Measurements from ENCODE around the gene PVALB. TPM values are rescaled to one million over a fixed set of nuclear protein-coding genes. Genes with fewer than 3 reads are reported as not detected.

PVALB gene, protein sequence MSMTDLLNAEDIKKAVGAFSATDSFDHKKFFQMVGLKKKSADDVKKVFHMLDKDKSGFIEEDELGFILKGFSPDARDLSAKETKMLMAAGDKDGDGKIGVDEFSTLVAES
- polyA plus RNA-seq (2012; ENCODE audit: insufficient read depth, insufficient read length, low read depth), result not detected

DNA sequence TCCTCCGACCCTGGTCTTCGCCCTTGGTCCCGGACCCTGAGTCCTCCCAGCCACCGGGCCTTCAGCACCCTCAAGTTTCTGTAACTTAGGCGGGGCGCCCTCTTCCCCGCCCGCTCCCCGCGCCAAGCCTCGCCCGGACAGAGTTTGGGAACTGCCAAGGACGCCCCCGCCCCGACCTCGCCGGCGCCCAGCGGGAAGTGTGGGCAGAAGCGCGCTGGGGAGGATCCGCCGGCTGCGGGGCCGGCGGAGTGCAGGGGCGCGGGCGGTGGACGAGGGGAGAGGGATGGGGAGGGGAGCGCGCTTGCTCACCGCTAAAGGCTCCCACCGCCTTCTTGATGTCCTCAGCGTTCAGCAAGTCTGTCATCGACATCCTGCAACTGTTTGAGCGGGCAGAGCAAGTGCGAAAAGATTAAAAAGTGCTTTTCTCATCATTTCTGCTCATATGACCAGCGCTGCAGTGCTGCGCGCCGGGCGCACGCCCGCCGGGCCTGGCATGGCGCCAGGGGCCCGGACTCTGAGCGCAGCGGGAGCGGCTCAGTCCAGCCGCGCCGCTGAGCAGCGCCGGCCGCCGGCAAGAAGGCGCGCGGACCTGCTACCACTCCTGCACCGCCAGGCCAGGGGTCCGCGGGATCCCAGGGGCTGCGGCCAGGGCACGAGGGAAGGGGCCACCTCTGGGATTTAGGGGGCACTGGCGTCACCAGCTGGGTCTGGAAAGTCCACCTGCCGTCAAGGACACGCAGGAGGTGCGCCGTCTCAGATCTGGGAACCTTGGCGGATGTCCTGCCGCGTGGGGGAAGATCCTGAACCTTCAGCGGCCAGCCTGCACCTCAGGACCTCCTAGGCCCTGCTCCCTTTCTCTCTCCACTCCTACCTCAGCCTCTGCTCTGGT is at the start of gene PVALB:
Gene PVALB, minus strand, starts transcription at position 400 of the 889 bp plus-strand sequence. Its CDS starts 30 bp downstream, at position 370.
- DNase-seq, result peak; percentile 57
- Histone ChIP-seq H3K36me3 (no peaks in the 10 kb centered on the region), H3K27me3 (peaks cover 72% of the 10 kb centered on the region), H3K4me1 (no peaks in the 10 kb centered on the region), H3K4me3 (ENCODE audit: low read depth, low read length) (no peak within 1 kb of the TSS), H3K9me3 (no peaks in the 10 kb centered on the region)
- TF ChIP-seq, protein P1, sequence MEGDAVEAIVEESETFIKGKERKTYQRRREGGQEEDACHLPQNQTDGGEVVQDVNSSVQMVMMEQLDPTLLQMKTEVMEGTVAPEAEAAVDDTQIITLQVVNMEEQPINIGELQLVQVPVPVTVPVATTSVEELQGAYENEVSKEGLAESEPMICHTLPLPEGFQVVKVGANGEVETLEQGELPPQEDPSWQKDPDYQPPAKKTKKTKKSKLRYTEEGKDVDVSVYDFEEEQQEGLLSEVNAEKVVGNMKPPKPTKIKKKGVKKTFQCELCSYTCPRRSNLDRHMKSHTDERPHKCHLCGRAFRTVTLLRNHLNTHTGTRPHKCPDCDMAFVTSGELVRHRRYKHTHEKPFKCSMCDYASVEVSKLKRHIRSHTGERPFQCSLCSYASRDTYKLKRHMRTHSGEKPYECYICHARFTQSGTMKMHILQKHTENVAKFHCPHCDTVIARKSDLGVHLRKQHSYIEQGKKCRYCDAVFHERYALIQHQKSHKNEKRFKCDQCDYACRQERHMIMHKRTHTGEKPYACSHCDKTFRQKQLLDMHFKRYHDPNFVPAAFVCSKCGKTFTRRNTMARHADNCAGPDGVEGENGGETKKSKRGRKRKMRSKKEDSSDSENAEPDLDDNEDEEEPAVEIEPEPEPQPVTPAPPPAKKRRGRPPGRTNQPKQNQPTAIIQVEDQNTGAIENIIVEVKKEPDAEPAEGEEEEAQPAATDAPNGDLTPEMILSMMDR (IDR thresholded peaks at IDR 0.05; ENCODE audit: low read depth, low read length), result no peak

- no peaks in the 10 kb centered on the region for H3K9me3 ChIP-seq
- H3K27me3 ChIP-seq, result no peaks in the 10 kb centered on the region
- TF ChIP-seq, protein P1 (IDR thresholded peaks at IDR 0.05; ENCODE audit: low read depth, low read length), result no peak
- no peaks in the 10 kb centered on the region; the same call in 1 of the 2 replicates for H3K4me1 ChIP-seq
- no peaks in the 10 kb centered on the region for H3K36me3 ChIP-seq
- no peak for DNase-seq
- H3K4me3 ChIP-seq (ENCODE audit: low read depth, low read length), result no peak overlapping the region
These were observed 48.5 kb upstream of the PVALB start for GRCh38 chr22:36865346-36865745.

DNA sequence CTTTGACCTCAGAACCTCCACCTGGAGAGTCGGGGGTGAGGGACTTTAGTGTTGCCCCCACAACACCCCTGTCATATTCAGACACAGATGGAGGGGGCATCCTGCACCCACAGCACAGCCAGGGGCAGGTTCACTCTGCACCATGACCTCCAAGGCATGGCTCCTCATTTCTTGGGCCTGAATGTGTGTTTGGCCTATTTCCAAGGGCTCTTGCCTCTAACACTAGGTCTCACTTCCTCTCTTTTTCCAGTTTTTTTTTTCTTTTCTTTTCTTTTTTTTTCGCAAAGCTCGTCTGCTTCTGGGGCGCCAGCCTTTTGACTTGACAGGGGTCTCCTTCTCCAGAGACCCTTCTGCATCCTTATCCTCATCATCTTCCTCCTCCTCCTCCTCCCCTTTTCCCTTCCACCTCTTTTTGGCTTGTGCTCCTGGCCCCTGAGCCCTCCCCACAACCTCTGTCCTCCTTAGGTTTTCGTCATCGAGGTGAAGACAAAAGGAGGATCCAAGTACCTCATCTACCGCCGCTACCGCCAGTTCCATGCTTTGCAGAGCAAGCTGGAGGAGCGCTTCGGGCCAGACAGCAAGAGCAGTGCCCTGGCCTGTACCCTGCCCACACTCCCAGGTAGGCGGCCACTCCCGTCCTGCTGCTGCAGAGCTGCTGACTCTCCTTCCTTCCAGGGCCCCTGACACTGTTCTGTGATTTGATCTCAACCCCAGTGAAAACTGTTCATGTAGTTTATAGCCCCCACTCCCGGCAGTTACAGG is 47.8 kb upstream of the PVALB start:
- no peak for DNase-seq
- H3K4me1 ChIP-seq, result no peaks in the 10 kb centered on the region
- TF ChIP-seq, protein P1 (IDR thresholded peaks at IDR 0.05; ENCODE audit: low read depth, low read length), result no peak
- no peaks in the 10 kb centered on the region for H3K9me3 ChIP-seq
- H3K27me3 ChIP-seq, result no peaks in the 10 kb centered on the region
- no peaks in the 10 kb centered on the region for H3K36me3 ChIP-seq
- H3K4me3 ChIP-seq (ENCODE audit: low read depth, low read length), result no peak overlapping the region

DNA sequence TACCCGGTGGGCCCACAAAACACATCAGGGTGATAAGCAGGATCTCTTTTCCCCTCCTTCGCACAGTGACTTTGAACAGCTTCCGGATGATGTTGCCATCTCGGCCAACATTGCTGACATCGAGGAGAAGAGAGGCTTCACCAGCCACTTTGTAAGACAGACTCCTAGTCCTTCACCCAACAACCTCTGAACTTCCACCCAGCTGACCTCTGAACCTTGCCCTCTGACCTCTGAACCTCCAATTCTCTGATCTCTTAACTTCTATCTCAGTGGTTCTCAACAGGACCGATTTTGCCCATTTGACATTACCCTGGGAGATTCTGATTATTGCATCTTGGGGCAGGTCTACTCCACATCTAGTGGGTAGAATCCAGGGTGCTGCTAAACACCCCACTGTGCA is 47.1 kb upstream of the PVALB start:
- Histone ChIP-seq H3K4me3 (ENCODE audit: low read depth, low read length) (no peak overlapping the region), H3K36me3 (no peaks in the 10 kb centered on the region), H3K4me1 (no peaks in the 10 kb centered on the region), H3K9me3 (no peaks in the 10 kb centered on the region), H3K27me3 (no peaks in the 10 kb centered on the region)
- TF ChIP-seq, protein P1 (IDR thresholded peaks at IDR 0.05; ENCODE audit: low read depth, low read length), result no peak
- no peak for DNase-seq

GRCh38 chr22:36863281-36863680 is 46.4 kb upstream of the PVALB start:
- H3K27me3 ChIP-seq, result no peaks in the 10 kb centered on the region
- H3K36me3 ChIP-seq, result no peaks in the 10 kb centered on the region
- no peak for DNase-seq
- TF ChIP-seq, protein P1 (IDR thresholded peaks at IDR 0.05; ENCODE audit: low read depth, low read length), result no peak
- no peaks in the 10 kb centered on the region for H3K9me3 ChIP-seq
- no peak overlapping the region for H3K4me3 ChIP-seq (ENCODE audit: low read depth, low read length)
- H3K4me1 ChIP-seq, result no peaks in the 10 kb centered on the region
